MCF 10A (cell line): ENCODE results near the gene SLN. TPM values are rescaled to one million over a fixed set of nuclear protein-coding genes. Genes with fewer than 3 reads are reported as not detected.
"Not testable (repeated sequence)": the region's sequence is repeated elsewhere in the genome, so short reads cannot be mapped to it uniquely, and the experiment has no call there.

Source experiments
- Bru-seq: library from RNA; stranded (reverse); fragments of 400-500 nt; gene quantifications from one replicate; lab custom pipeline; 2021; lab: Mats Ljungman, UMichigan
- BruChase-seq, 2 experiments: library from RNA; stranded (reverse); fragments of 400-500 nt; gene quantifications; one replicate each; lab custom pipeline; 2021; lab: Mats Ljungman, UMichigan
- BruUV-seq: library from RNA; stranded (reverse); fragments of 400-500 nt; replicated peaks from 2 replicates; lab custom pipeline; 2021; lab: Mats Ljungman, UMichigan
- CTCF ChIA-PET: fragments of 300-600 bp; sonication (Branson Sonifier 250); formaldehyde crosslinking; extraction: SDS; loops from one replicate; lab custom pipeline; 2021; ENCODE audit warnings: antibody characterized with exemption, inconsistent platforms; lab: Yijun Ruan, JAX
- POLR2A ChIA-PET: fragments of 300-600, 350-650 bp; sonication (Branson Sonifier 250); formaldehyde crosslinking; extraction: SDS; loops from one replicate; lab custom pipeline; 2020; ENCODE audit warnings: antibody characterized with exemption, inconsistent platforms; lab: Yijun Ruan, JAX
- DNase-seq: peaks from one replicate; pipeline ENCODE4 v3.0.0-alpha.2; 2018; ENCODE audit not compliant: unreplicated experiment
- H3K27ac Mint-ChIP-seq: one replicate; pipeline ENCODE4 v1.8.0; 2022; ENCODE audit warnings: mild to moderate bottlenecking, low read depth, mixed read lengths; ENCODE audit not compliant: unreplicated experiment
- H3K27me3 Mint-ChIP-seq: one replicate; pipeline ENCODE4 v1.8.0; 2022; ENCODE audit warnings: mixed read lengths; ENCODE audit not compliant: insufficient read depth, unreplicated experiment
- H3K36me3 Mint-ChIP-seq: one replicate; pipeline ENCODE4 v1.8.0; 2022; ENCODE audit warnings: mild to moderate bottlenecking, moderate library complexity, mixed read lengths; ENCODE audit not compliant: insufficient read depth, unreplicated experiment
- H3K4me1 Mint-ChIP-seq: one replicate; pipeline ENCODE4 v1.8.0; 2022; ENCODE audit warnings: mixed read lengths; ENCODE audit not compliant: insufficient read depth, unreplicated experiment
- H3K4me3 Mint-ChIP-seq: one replicate; pipeline ENCODE4 v1.8.0; 2022; ENCODE audit warnings: mild to moderate bottlenecking, moderate library complexity, mixed read lengths; ENCODE audit not compliant: unreplicated experiment
- H3K9me3 Mint-ChIP-seq: one replicate; pipeline ENCODE4 v1.8.0; 2022; ENCODE audit warnings: mixed read lengths; ENCODE audit not compliant: unreplicated experiment
- intact Hi-C: fragments of 100-400 bp; cut with micrococcal nuclease; formaldehyde crosslinking; loops from 2 replicates; pipeline ENCODE4 v1.14.1; 2022
- long read RNA-seq: library from polyadenylated mRNA; stranded (forward); transcript quantifications from one replicate; pipeline ENCODE4 v2.0.0, GENCODE V29; 2022
- total RNA-seq: library from RNA; stranded (reverse); gene quantifications from 2 replicates; pipeline ENCODE4 v1.2.3, GENCODE V29; 2022
- TF ChIP-seq, protein P1 (sequence below): fragments of 200-600 bp; IDR thresholded peaks from one replicate; pipeline ENCODE4 v1.8.0; 2022; ENCODE audit warnings: antibody characterized with exemption, mild to moderate bottlenecking; ENCODE audit not compliant: unreplicated experiment

Gene SLN
- total RNA-seq: not detected in 2 replicates
- Bru-seq, nascent RNA: not detected
- BruChase-seq, experiment 1, labeled RNA remaining after a 6-hour chase: percentile 10 among the genes with signal in this experiment
- BruChase-seq, experiment 2, labeled RNA remaining after a 2-hour chase: not detected
- long read RNA-seq: 0 reads

DNA sequence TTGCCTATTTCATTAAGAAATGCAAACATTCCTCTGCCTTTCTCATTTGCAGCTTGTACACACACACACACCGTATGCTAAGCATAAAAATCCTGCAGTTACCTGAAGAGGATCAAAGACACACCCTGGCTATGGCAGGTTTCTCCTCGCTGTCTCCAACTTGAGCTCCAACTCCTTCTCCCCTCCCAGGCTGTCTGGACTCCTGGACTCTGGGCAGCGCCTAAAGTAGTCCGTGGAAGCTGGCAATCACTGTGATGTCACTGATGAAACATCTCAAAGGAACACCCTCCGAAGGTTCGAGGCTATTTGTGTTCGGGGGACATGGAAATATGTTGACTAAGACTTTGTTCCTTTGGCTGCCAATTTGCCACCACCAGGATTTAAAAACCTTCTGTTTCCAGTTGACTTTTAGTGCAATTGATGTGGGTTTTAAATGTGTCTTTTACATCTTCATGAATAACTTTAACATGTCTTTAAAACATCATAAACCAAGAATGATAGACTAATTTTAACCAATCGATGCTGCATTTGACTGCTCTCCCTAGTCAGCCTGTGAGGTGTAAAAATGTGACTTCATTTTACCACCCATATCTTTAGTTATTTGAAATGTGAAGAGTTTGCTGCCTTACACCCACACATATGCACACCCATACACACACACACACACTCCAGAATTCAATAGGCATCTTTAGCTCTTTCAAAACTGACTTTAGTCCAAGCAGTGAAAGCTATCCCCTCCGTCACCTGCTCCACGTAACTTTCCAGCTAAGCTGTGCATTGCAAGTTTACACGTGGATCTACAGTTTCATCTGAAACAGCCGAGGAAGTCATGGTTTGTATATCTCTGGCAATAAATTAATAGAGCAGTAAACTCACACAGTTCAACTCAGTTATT, at the start of gene SLN:
TSS of gene SLN (minus strand) at position 196 of the 895 bp plus-strand sequence.
- no TSS peak for BruUV-seq
- no peaks in the 10 kb centered on the region for H3K9me3 Mint-ChIP-seq
- TF ChIP-seq, protein P1, sequence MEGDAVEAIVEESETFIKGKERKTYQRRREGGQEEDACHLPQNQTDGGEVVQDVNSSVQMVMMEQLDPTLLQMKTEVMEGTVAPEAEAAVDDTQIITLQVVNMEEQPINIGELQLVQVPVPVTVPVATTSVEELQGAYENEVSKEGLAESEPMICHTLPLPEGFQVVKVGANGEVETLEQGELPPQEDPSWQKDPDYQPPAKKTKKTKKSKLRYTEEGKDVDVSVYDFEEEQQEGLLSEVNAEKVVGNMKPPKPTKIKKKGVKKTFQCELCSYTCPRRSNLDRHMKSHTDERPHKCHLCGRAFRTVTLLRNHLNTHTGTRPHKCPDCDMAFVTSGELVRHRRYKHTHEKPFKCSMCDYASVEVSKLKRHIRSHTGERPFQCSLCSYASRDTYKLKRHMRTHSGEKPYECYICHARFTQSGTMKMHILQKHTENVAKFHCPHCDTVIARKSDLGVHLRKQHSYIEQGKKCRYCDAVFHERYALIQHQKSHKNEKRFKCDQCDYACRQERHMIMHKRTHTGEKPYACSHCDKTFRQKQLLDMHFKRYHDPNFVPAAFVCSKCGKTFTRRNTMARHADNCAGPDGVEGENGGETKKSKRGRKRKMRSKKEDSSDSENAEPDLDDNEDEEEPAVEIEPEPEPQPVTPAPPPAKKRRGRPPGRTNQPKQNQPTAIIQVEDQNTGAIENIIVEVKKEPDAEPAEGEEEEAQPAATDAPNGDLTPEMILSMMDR: no peak

DNA sequence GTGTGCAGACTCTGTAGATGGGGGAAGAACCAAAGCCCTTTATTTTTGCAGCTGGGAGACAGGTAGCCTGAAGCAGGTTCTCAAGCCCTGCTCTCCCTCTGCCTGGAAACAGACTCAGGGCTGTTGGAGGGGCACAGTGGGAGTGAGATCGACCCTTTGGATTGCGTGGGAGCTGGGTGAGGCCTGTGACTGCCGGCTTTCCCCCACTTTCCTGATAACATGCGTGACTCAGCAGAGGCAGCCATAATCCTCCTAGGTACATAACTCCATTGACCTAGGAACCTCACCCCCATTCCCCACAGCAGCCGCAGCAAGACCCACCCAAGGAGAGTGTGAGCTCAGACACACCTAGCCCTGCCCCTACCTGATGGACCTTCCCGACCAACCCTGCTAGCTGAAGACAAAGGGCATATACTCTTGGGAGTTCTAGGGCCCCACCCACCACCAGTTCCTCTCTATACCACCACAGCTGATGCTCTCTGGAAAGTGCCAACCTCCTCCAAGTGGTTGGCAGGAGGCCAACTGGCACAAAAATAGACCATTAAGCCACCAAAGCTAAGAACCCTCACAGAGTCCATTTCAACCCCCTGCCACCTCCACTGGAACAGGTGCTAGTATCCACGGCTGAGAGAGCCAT, 47.0 kb upstream of the SLN start:
- peaks cover 56% of the 10 kb centered on the region for H3K27me3 Mint-ChIP-seq
- DNase-seq, intact Hi-C loops, H3K36me3 Mint-ChIP-seq, POLR2A ChIA-PET, BruUV-seq, H3K4me3 Mint-ChIP-seq, H3K4me1 Mint-ChIP-seq, H3K9me3 Mint-ChIP-seq, H3K27ac Mint-ChIP-seq: not testable (repeated sequence)
- CTCF ChIA-PET: interaction anchor here (1.2 to 7.1 kb wide), 4 partner anchors 12 to 196 kb away, joined by 4 to 48 read pairs (median 6); no protein-coding TSS in a partner anchor

More for the DNA sequence above, at the start of gene SLN:
- H3K36me3 Mint-ChIP-seq: no peaks in the 10 kb centered on the region
- CTCF ChIA-PET: interaction anchor here (0.7 kb wide), 1 partner anchor 1214 kb away, joined by 3 read pairs; no protein-coding TSS in a partner anchor
- no peak within 1 kb of the TSS for H3K4me3 Mint-ChIP-seq
- DNase-seq: no peak
- POLR2A ChIA-PET: interaction anchor here (0.6 kb wide), 1 partner anchor 20 kb away, joined by 3 read pairs; no protein-coding TSS in a partner anchor
- no peaks in the 10 kb centered on the region for H3K4me1 Mint-ChIP-seq
- H3K27me3 Mint-ChIP-seq: peaks cover 42% of the 10 kb centered on the region
- intact Hi-C loops: no loop called here
- no peak within 1 kb of the TSS for H3K27ac Mint-ChIP-seq

DNA sequence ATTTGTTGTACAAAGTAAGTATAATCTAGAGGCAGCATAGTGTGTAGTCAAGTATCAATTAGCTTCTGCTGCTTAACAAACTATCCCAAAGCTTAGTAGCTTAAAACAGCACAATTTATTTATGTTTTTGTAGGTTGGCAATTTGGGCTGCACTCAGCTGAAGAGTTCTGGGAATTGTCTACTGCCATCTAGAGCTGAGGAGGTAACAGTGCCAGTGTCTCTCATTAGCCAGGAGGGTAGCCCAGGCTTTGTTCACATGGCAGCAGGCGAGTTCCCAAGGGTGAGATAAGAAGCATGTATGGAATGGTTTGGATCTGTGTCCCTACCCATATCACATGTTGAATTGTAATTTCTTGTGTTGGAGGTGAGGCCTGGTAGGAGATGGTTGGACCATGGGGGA, 45.8 kb upstream of the SLN start:
- Mint-ChIP-seq H3K9me3 (no peaks in the 10 kb centered on the region), H3K27me3 (peaks cover 56% of the 10 kb centered on the region), H3K4me1 (no peaks in the 10 kb centered on the region), H3K27ac (no peak overlapping the region), H3K4me3 (no peak overlapping the region), H3K36me3 (no peaks in the 10 kb centered on the region)
- BruUV-seq: no TSS peak
- ChIA-PET POLR2A (interaction anchor here (0.7 kb wide), 1 partner anchor 51 kb away, joined by 3 read pairs; no protein-coding TSS in a partner anchor), CTCF (interaction anchor here (0.6 to 7.1 kb wide), 7 partner anchors 10 to 209 kb away, joined by 3 to 48 read pairs (median 4); no protein-coding TSS in a partner anchor)
- DNase-seq: no peak
- TF ChIP-seq, protein P1: no peak
- intact Hi-C loops: no loop called here

DNA sequence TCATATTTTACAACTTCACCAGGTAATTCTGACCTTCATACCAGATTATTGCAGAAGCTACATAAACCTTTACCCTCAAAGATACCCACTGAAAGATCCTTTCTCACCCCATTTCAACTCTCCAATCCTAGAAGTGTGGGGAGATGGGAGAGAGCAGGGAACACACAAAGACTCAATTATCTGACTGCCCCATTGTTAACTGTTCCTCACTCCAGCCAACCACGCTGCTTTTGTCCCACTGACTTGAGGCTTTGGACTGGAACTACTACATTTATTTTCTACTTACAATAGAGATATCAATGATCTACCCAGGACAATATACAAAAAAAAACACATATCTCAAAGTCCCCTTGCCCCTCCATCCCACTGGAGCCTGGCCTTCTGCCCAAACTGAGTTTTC, 44.7 kb upstream of the SLN start:
- BruUV-seq: no TSS peak
- no peaks in the 10 kb centered on the region for H3K9me3 Mint-ChIP-seq
- POLR2A ChIA-PET: interaction anchor here (0.7 kb wide), 1 partner anchor 15 kb away, joined by 5 read pairs; no protein-coding TSS in a partner anchor
- intact Hi-C loops: no loop called here
- peaks cover 56% of the 10 kb centered on the region for H3K27me3 Mint-ChIP-seq
- TF ChIP-seq, protein P1: no peak
- H3K36me3 Mint-ChIP-seq: no peaks in the 10 kb centered on the region
- no peaks in the 10 kb centered on the region for H3K4me1 Mint-ChIP-seq
- H3K4me3 Mint-ChIP-seq: no peak overlapping the region
- no peak overlapping the region for H3K27ac Mint-ChIP-seq
- CTCF ChIA-PET: interaction anchor here (0.6 to 7.1 kb wide), 4 partner anchors 14 to 211 kb away, joined by 3 to 48 read pairs (median 4); no protein-coding TSS in a partner anchor
- DNase-seq: no peak
